B cell (primary cell): ENCODE data around the gene UBASH3B.

Experiments used
- EZH2 ChIP-seq: IDR thresholded peaks from 2 replicates; pipeline ENCODE4 v1.6.1; 2012; ENCODE audit warnings: borderline replicate concordance, low read depth, mild to moderate bottlenecking, moderate library complexity, low read length; ENCODE audit not compliant: insufficient read depth, poor library complexity, severe bottlenecking
- TF ChIP-seq, protein P1 (sequence below): fragments of 200-600 bp; IDR thresholded peaks from one replicate; pipeline ENCODE4 v1.8.0; 2022; ENCODE audit warnings: antibody characterized with exemption, mild to moderate bottlenecking

- TF ChIP-seq, protein P1, sequence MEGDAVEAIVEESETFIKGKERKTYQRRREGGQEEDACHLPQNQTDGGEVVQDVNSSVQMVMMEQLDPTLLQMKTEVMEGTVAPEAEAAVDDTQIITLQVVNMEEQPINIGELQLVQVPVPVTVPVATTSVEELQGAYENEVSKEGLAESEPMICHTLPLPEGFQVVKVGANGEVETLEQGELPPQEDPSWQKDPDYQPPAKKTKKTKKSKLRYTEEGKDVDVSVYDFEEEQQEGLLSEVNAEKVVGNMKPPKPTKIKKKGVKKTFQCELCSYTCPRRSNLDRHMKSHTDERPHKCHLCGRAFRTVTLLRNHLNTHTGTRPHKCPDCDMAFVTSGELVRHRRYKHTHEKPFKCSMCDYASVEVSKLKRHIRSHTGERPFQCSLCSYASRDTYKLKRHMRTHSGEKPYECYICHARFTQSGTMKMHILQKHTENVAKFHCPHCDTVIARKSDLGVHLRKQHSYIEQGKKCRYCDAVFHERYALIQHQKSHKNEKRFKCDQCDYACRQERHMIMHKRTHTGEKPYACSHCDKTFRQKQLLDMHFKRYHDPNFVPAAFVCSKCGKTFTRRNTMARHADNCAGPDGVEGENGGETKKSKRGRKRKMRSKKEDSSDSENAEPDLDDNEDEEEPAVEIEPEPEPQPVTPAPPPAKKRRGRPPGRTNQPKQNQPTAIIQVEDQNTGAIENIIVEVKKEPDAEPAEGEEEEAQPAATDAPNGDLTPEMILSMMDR: no peak
- no peak for TF ChIP-seq EZH2
Measured at GRCh38 chr11:122811721-122812120, 156.2 kb downstream of the UBASH3B start.
